ENCODE results near the gene VIPAS39.
A peak's percentile ranks its signal among the peaks of the same experiment; 100 is the strongest.

The VIPAS39 gene

DNA sequence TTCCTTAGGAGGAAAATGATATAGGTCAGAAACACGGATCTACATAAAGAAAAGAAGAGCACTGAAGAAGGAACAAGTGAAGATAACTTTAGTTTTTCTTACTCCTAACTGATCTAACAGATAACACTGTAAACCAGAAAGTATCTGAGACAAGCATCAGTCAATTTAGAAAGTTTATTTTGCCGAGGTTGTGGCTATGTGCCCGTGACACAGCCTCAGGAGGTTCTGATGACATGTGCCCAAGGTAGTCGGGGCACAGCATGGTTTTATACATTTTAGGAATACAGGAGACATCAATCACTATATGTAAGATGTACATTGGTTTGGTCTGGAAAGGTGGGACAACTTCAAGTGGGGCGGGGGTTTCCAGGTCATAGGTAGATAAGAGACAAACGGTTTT is 57.2 kb downstream of the VIPAS39 start:
- DNase-seq: no peak

DNA sequence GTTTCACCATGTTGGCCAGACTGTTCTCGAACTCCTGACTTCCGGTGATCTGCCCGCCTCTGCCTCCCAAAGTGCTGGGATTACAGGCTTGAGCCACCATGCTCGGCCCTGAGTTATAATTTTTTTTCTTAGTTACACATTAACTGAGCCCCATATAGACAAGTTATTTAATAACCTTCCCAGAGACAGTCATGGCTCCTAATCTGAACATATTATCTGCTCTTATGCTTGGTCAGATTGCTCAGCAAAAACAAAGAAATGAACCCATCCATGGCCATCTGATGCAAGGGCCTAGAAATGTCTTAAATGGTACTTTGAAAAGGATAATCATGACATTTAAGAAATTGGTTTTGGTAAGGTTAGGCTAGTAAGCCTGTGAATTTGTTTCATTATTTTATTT is 67.2 kb downstream of the VIPAS39 start:
- no peak for DNase-seq

DNA sequence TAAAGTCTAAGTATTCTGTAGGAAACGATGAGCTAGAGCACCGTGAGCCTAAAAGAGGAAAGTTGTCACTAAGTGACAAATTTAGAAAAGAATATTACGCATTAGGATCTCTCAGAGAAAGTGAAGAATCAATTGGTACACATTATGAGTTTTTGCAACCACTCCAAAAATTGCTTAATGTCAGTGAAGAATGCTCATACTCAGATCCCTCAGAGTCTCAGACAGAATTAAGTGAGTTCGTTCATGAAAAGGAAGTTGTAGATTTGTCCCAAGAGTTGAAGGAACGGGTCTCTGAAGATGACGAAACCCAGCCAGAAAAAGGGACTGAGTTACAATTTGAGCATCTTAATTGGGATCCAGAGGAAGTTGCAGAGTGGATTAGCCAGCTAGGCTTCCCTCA is 78.7 kb downstream of the VIPAS39 start:
- peak; percentile 12 to 42 for DNase-seq

DNA sequence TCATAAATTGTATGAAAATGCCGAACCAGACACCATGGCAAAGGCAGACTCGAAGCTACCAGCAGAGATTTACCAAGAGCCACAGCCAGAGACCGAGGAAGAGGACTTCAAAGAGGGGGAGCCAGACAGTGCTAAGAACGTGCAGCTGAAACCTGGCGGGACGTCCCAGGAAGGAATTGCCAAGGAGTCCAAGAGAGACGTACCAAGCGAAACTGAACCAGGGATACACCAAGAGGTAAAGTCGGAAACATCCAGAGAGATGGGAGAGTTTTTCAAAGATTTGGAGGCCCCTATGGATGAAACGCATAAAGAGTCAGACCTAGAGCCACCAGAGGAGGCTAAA is 79.9 kb downstream of the VIPAS39 start:
- DNase-seq: no peak

DNA sequence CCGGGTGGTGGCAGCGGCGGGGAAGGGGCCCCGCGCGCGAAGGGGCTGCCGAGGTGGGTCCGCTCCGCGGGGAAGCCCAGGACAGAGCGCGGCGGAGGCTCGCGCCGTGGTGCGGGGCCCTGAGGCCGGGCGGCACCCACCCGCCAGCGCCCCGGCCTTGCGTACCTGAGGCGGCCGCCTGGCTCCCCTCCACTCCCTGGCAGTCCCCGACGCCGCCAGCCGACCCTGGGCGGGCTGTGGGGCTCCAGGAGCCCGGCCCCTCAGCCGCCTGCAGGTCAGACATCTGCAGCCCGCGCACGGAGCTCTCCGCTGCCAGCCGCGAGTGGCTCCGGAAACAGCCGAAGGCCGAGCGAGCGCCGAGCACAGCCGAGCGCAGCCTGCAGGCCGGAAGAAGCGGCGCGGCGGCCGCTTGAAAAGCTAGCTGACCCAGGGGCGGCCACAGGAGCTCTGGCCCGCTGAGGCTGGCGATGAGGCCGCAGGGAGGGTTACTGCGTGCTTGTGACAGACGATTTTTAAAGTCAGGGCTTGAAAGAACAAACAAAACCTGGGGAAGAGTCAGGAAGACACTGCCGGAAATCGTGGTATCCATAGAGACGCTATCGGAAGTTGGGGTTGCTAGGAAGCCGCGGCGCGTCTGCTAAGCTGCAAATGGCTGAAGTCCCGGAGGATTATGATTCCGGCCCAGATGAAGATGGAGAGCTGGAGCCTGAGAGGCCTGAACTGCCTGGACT is 80.5 kb downstream of the VIPAS39 start, which contains the start of the genes SAMD15 and TMED8:
TSS of gene SAMD15 (plus strand) at position 609 of the 731 bp plus-strand sequence. CDS start at position 649, 40 bp downstream.
TSS of gene TMED8 (minus strand) at position 324 of the 731 bp plus-strand sequence. CDS start at position 283, 41 bp downstream.
- DNase-seq: peak; percentile 81 to 83
